ENCODE data around the gene HGFAC. TPM values are rescaled to one million over a fixed set of nuclear protein-coding genes. Genes with fewer than 3 reads are reported as not detected.

The HGFAC gene
- total and polyA plus RNA-seq, 8 donors, result 0.50 to 3.4 (median 1.2) TPM; not detected in 5

DNA sequence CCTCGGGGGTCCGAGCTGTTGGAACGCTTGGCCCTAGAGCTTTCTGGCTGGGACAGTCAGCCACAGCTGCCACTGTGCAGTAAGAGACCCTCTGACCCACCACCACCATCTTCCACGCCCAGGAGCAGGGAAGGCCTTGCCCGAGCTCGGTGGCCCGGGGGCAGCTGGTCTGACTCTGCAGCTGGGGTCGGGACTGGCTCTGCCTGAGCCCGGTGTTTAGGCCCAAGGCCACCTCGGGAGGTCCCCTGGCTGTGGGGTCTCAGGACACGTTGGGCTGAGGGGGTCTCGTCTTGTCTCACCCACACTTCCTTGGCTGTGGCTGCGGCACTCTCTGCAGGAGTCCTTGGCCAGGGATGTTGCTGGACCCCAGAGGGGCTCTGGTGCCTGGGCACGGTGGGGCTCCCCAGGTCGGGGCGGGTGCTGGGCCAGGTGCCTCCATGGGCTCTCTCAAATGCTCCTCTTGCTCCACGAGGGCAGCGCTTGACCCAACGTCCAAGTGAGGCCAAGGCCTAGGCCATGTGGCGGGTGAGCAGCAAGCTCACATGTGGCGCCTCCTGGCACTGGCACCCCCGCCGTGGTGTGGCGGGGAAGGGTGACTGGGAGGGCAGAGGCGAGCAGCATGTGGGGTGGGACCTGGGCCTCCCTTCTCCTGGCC, 44.2 kb downstream of the HGFAC start:
- H3K27ac ChIP-seq, result no peak overlapping the region
- no peaks in the 10 kb centered on the region for H3K36me3 ChIP-seq
- 75 to 83% (median 82%) methylated on average over 14 to 25 of the region's 25 CpGs for WGBS, 5 donors
- DNase-seq, result no peak
- H3K9me3 ChIP-seq, result no peaks in the 10 kb centered on the region
- H3K27me3 ChIP-seq, result peaks cover 0 to 80% (median 21%) of the 10 kb centered on the region in 3 donors
- H3K4me3 ChIP-seq, result peak overlapping the region in 1 of 4 donors; percentile 37
- TF ChIP-seq POLR2A (IDR thresholded peaks at IDR 0.05) (no peak), EP300 (IDR thresholded peaks at IDR 0.05) (no peak), POLR2AphosphoS5 (IDR thresholded peaks at IDR 0.05) (no peak)
- TF ChIP-seq, protein P1, sequence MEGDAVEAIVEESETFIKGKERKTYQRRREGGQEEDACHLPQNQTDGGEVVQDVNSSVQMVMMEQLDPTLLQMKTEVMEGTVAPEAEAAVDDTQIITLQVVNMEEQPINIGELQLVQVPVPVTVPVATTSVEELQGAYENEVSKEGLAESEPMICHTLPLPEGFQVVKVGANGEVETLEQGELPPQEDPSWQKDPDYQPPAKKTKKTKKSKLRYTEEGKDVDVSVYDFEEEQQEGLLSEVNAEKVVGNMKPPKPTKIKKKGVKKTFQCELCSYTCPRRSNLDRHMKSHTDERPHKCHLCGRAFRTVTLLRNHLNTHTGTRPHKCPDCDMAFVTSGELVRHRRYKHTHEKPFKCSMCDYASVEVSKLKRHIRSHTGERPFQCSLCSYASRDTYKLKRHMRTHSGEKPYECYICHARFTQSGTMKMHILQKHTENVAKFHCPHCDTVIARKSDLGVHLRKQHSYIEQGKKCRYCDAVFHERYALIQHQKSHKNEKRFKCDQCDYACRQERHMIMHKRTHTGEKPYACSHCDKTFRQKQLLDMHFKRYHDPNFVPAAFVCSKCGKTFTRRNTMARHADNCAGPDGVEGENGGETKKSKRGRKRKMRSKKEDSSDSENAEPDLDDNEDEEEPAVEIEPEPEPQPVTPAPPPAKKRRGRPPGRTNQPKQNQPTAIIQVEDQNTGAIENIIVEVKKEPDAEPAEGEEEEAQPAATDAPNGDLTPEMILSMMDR (IDR thresholded peaks at IDR 0.05), result no peak
- intact Hi-C loops (cut with DNase I; ENCODE audit: low total_unique reads), result no loop called here
- H3K4me1 ChIP-seq, result peaks cover 39 to 49% (median 46%) of the 10 kb centered on the region in 4 donors

DNA sequence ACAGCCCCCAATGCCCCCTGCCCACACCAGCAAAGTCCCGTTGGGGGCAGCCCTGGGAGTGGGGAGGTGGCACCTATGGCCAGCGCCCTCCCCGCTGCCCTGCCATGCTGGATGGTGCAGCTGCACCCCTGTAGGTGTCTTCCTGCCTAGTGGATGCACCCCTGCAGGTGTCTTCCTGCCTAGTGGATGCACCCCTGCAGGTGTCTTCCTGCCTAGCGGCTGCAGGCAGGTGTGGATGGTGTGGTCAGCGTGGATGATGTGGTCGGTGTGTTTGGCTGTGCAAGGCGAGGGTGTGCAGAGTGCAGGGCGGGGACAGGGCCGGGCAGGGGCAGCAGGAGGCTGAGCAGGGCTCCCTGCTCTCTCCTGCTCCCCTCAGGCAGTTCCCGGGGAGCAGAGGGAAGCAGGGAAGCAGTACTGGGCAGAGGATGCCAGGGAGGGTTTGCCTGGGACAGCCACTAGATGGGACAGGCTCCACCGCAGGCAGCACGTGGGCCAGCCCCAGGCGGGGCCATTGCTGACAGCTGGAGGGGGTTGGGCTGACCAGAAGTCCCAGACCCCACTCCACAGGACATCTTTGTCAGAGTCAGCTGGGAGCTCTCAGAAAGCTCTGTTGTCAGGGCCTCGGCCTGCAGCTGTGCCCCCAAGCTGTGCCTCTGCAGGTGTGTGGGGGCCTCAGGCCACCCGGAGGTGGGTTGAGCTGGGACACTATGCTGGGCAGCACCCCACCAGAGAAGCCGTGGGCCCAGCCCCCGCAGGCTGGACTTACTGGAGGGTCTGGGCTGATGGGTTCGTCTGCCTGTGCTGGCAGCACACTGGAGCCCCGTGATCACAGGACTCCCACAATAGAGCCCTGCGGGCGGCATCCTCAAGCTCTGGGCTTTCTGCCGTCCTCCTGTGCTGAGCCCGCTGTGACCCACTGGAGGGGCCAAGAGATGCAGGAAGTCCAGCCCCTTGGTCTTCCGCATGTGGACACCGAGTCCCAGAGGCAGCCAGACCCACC, 45.1 kb downstream of the HGFAC start:
- intact Hi-C loops (cut with DNase I; ENCODE audit: low total_unique reads), result no loop called here
- H3K36me3 ChIP-seq, result no peaks in the 10 kb centered on the region
- H3K27ac ChIP-seq, result no peak overlapping the region
- TF ChIP-seq POLR2A (IDR thresholded peaks at IDR 0.05) (no peak), EP300 (IDR thresholded peaks at IDR 0.05) (no peak), POLR2AphosphoS5 (IDR thresholded peaks at IDR 0.05) (no peak)
- TF ChIP-seq, protein P1 (IDR thresholded peaks at IDR 0.05), result no peak
- H3K4me1 ChIP-seq, result peaks cover 34 to 41% (median 37%) of the 10 kb centered on the region in 4 donors
- H3K9me3 ChIP-seq, result no peaks in the 10 kb centered on the region
- no peak overlapping the region for H3K4me3 ChIP-seq
- H3K27me3 ChIP-seq, result peaks cover 0 to 76% (median 21%) of the 10 kb centered on the region in 3 donors
- 71 to 79% (median 76%) methylated on average over 18 to 25 of the region's 25 CpGs for WGBS, 5 donors
- DNase-seq, result no peak

DNA sequence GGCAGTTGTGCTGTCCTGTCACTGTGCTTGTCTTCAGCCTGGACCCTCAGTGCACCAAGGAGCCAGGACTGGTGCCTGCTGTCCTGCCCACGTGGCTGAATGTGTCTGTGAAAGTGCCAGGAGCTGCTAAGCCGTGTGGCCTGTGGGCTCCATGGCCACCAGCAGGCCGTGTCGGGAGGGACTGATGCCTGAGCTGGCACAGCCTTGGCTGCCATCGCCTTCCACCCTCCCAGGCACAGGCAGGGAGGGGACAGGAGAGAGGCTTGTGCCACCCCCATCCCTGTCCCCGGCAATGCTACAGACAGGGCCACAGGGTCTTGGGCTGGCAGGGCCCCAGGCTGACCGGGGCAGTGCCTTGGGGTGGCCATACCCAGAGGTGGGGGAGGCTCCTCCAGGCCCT, 46.1 kb downstream of the HGFAC start:
- Histone ChIP-seq H3K27me3 (peaks cover 0 to 76% (median 26%) of the 10 kb centered on the region in 3 donors), H3K36me3 (peaks cover 0 to 3% (median under 1%) of the 10 kb centered on the region in 4 donors), H3K4me1 (peaks cover 27 to 31% (median 28%) of the 10 kb centered on the region in 4 donors), H3K4me3 (no peak overlapping the region), H3K27ac (no peak overlapping the region), H3K9me3 (no peaks in the 10 kb centered on the region)
- DNase-seq, result no peak
- no peak for TF ChIP-seq EP300 (IDR thresholded peaks at IDR 0.05)
- TF ChIP-seq POLR2A (IDR thresholded peaks at IDR 0.05), result no peak
- TF ChIP-seq, protein P1 (IDR thresholded peaks at IDR 0.05), result no peak
- TF ChIP-seq POLR2AphosphoS5 (IDR thresholded peaks at IDR 0.05), result no peak
- intact Hi-C loops (cut with DNase I; ENCODE audit: low total_unique reads), result no loop called here
- 65 to 85% (median 77%) methylated on average over 1 to 7 of the region's 7 CpGs for WGBS, 5 donors

DNA sequence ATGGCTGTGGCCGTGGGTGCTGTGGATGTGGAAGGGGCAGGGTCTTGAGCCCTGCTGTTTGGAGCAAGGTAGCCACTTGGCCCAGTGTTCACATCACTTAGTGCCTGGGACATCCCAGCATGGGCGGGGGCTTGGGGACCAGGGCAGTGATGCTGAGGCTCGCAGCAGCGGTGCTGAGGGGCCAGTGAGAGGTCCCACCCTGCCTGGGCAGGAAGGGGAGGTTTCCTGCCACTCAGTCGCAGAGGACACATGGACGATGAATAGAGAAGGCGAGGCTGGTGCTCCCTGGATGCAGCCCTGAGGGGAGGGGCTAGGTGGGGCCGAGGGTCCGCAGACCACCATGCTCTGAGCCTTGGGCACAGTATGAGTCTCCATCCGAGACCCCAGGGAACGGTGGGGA, 47.1 kb downstream of the HGFAC start:
- Histone ChIP-seq H3K9me3 (no peaks in the 10 kb centered on the region), H3K4me1 (peaks cover 20 to 21% (median 21%) of the 10 kb centered on the region in 4 donors), H3K27me3 (peaks cover 0 to 76% (median 25%) of the 10 kb centered on the region in 3 donors), H3K27ac (no peak overlapping the region), H3K4me3 (no peak overlapping the region), H3K36me3 (peaks cover 0 to 11% (median 6%) of the 10 kb centered on the region in 4 donors)
- intact Hi-C loops (cut with DNase I; ENCODE audit: low total_unique reads), result no loop called here
- DNase-seq, result no peak
- TF ChIP-seq EP300 (IDR thresholded peaks at IDR 0.05) (no peak), POLR2AphosphoS5 (IDR thresholded peaks at IDR 0.05) (no peak), POLR2A (IDR thresholded peaks at IDR 0.05) (no peak)
- TF ChIP-seq, protein P1 (IDR thresholded peaks at IDR 0.05), result no peak
- 58 to 64% (median 60%) methylated on average over 9 to 11 of the region's 11 CpGs for WGBS, 5 donors
